Neural cell (in vitro differentiated cells): ENCODE measurements around the gene SULF2. TPM values are rescaled to one million over a fixed set of nuclear protein-coding genes. Genes with fewer than 3 reads are reported as not detected.

Source experiments
- H2AFZ ChIP-seq: fragments of 200-600, 300-800 bp; sonication (generic), shearing (Covaris generic); 2 replicates; pipeline ENCODE4 v1.6.0; 2014; ENCODE audit warnings: low read depth, mild to moderate bottlenecking, antibody characterized with exemption, low read length, moderate library complexity
- H3F3A ChIP-seq: fragments of 200-600 bp; shearing (Covaris generic); 2 replicates; pipeline ENCODE4 v1.6.1; 2016; ENCODE audit warnings: mild to moderate bottlenecking, moderate library complexity, mixed read lengths, antibody characterized with exemption, low read length; ENCODE audit not compliant: insufficient read depth, poor library complexity, severe bottlenecking
- H3K27ac ChIP-seq: fragments of 200-600, 300-800 bp; sonication (generic), shearing (Covaris generic); 2 replicates; pipeline ENCODE4 v1.5.1; 2014; ENCODE audit warnings: mild to moderate bottlenecking, low read length, moderate library complexity
- H3K27me3 ChIP-seq: fragments of 300-800, 200-600 bp; sonication (generic), shearing (Covaris generic); 2 replicates; pipeline ENCODE4 v1.6.0; 2014; ENCODE audit warnings: mild to moderate bottlenecking, low read depth, low read length, moderate library complexity; ENCODE audit not compliant: insufficient read depth
- H3K36me3 ChIP-seq: fragments of 300-800, 200-600 bp; sonication (generic), shearing (Covaris generic); 2 replicates; pipeline ENCODE4 v1.5.1; 2014; ENCODE audit warnings: mild to moderate bottlenecking, antibody characterized with exemption, low read length, moderate library complexity; ENCODE audit not compliant: insufficient read depth
- H3K4me2 ChIP-seq: fragments of 300-800, 200-600 bp; sonication (generic), shearing (Covaris generic); 2 replicates; pipeline ENCODE4 v1.6.0; 2014; ENCODE audit warnings: mild to moderate bottlenecking, low read length
- H3K4me3 ChIP-seq: fragments of 300-800, 200-600 bp; sonication (generic), shearing (Covaris generic); 2 replicates; pipeline ENCODE4 v1.5.1; 2014; ENCODE audit warnings: mild to moderate bottlenecking, low read length, moderate library complexity
- H3K79me2 ChIP-seq: fragments of 200-600 bp; shearing (Covaris generic); replicated peaks from 2 replicates; pipeline ENCODE4 v1.6.0; 2014; ENCODE audit warnings: mild to moderate bottlenecking, low read length, moderate library complexity; ENCODE audit not compliant: insufficient read depth
- H3K9ac ChIP-seq: fragments of 300-800, 200-600 bp; sonication (generic), shearing (Covaris generic); 2 replicates; pipeline ENCODE4 v1.6.1; 2016; ENCODE audit warnings: mild to moderate bottlenecking, low read length, mixed read lengths
- H3K9me2 ChIP-seq: fragments of 200-600 bp; shearing (Covaris generic); 2 replicates; pipeline ENCODE4 v1.6.1; 2016; ENCODE audit warnings: mild to moderate bottlenecking, low read length, mixed read lengths; ENCODE audit not compliant: insufficient read depth
- H3K9me3 ChIP-seq: fragments of 200-600, 300-800 bp; sonication (generic), shearing (Covaris generic); 2 replicates; pipeline ENCODE4 v1.6.1; 2016; ENCODE audit warnings: mild to moderate bottlenecking, mixed run types, low read length, moderate library complexity, mixed read lengths
- H4K20me1 ChIP-seq: fragments of 200-600 bp; shearing (Covaris generic); 2 replicates; pipeline ENCODE4 v1.6.1; 2016; ENCODE audit warnings: mild to moderate bottlenecking, mixed run types; ENCODE audit not compliant: insufficient read depth
- CTCF ChIP-seq: fragments of 450-650 bp; IDR thresholded peaks from 2 replicates; pipeline ENCODE4 v1.5.1; 2014; ENCODE audit warnings: antibody characterized with exemption, mild to moderate bottlenecking, moderate library complexity; ENCODE audit not compliant: poor library complexity, severe bottlenecking
- MXI1 ChIP-seq: fragments of 450-650 bp; conservative IDR thresholded peaks from 2 replicates; pipeline ENCODE4 v1.6.1; 2014; ENCODE audit warnings: antibody characterized with exemption, mild to moderate bottlenecking; ENCODE audit not compliant: poor library complexity, severe bottlenecking
- POLR2AphosphoS5 ChIP-seq: IDR thresholded peaks from 2 replicates; pipeline ENCODE4 v1.6.1; 2012
- RAD21 ChIP-seq: fragments of 450-650 bp; conservative IDR thresholded peaks from 2 replicates; pipeline ENCODE4 v1.6.1; 2014; ENCODE audit warnings: antibody characterized with exemption, mild to moderate bottlenecking, moderate library complexity
- REST ChIP-seq: IDR thresholded peaks from 2 replicates; pipeline ENCODE4 v1.6.1; 2012; ENCODE audit warnings: borderline replicate concordance
- SMC3 ChIP-seq: fragments of 450-650 bp; conservative IDR thresholded peaks from 2 replicates; pipeline ENCODE4 v1.6.1; 2014; ENCODE audit warnings: antibody characterized with exemption, mild to moderate bottlenecking, moderate library complexity; ENCODE audit not compliant: poor library complexity
- TAF1 ChIP-seq: IDR thresholded peaks from 2 replicates; pipeline ENCODE4 v1.6.1; 2012; ENCODE audit warnings: low read depth
- polyA plus RNA-seq: library from polyadenylated mRNA; depleted of rRNA; stranded (reverse); fragments of >200 nt; gene quantifications from 2 replicates; pipeline ENCODE4 v1.2.3, GENCODE V29; 2014

SULF2 gene
- polyA plus RNA-seq, 1 donor from 2014 or later, result 30.0 TPM

GRCh38 chr20:47810116-47810677, 24.9 kb upstream of the SULF2 start:
- Histone ChIP-seq H3F3A (no peaks in the 10 kb centered on the region), H3K27ac (no peak overlapping the region), H3K36me3 (no peaks in the 10 kb centered on the region), H3K27me3 (no peaks in the 10 kb centered on the region), H2AFZ (no peak overlapping the region), H3K9me2 (no peaks in the 10 kb centered on the region), H3K9me3 (no peaks in the 10 kb centered on the region), H3K4me2 (no peak overlapping the region), H3K79me2 (no peaks in the 10 kb centered on the region), H4K20me1 (no peaks in the 10 kb centered on the region), H3K9ac (no peak overlapping the region), H3K4me3 (no peak overlapping the region)
- TF ChIP-seq MXI1, result no peak
- no peak for TF ChIP-seq CTCF

- Histone ChIP-seq H3F3A (no peaks in the 10 kb centered on the region), H3K27me3 (no peaks in the 10 kb centered on the region), H3K4me3 (no peak overlapping the region), H3K36me3 (no peaks in the 10 kb centered on the region), H3K9me2 (no peaks in the 10 kb centered on the region), H3K79me2 (no peaks in the 10 kb centered on the region), H3K9me3 (no peaks in the 10 kb centered on the region), H2AFZ (no peak overlapping the region), H4K20me1 (no peaks in the 10 kb centered on the region), H3K4me2 (no peak overlapping the region), H3K9ac (no peak overlapping the region), H3K27ac (no peak overlapping the region)
- no peak for TF ChIP-seq CTCF
- TF ChIP-seq POLR2AphosphoS5, result no peak
- no peak for TF ChIP-seq SMC3
- TF ChIP-seq MXI1, result no peak
- no peak for TF ChIP-seq REST
- TF ChIP-seq RAD21, result no peak
- no peak for TF ChIP-seq TAF1
Measured at GRCh38 chr20:47809161-47809960, 24.1 kb upstream of the SULF2 start.
